Keratinocyte (primary cell): ENCODE results near the gene PIGU.
"Not testable (repeated sequence)": the region's sequence is repeated elsewhere in the genome, so short reads cannot be mapped to it uniquely, and the experiment has no call there.

ENCODE experiments used
- CTCF ChIP-seq, 3 experiments: IDR thresholded peaks in 1 of 3; conservative IDR thresholded peaks in 1 of 3; optimal IDR thresholded peaks in 1 of 3; 2 replicates in 2 of 3; 3 replicates in 1 of 3; pipeline versions ENCODE3 to v1.5.1; 2011; ENCODE audit warnings: low read length in 3 of 3, mild to moderate bottlenecking in 3 of 3, moderate library complexity in 2 of 3, control low read depth in 1 of 3, inconsistent platforms in 1 of 3; ENCODE audit not compliant: insufficient read depth in 2 of 3; ENCODE audit errors: extremely low read depth in 1 of 3
- EZH2 ChIP-seq: IDR thresholded peaks from one replicate; pipeline ENCODE4 v1.6.1; 2012; ENCODE audit warnings: inconsistent platforms, mild to moderate bottlenecking, low read length, moderate library complexity

- TF ChIP-seq CTCF (optimal IDR thresholded peaks at IDR 0.05 in 1 of 3, IDR thresholded peaks at IDR 0.05 in 1 of 3, conservative IDR thresholded peaks at IDR 0.05 in 1 of 3; ENCODE audit: extremely low read depth in 1 of 3, insufficient read depth in 2 of 3, low read length in 3 of 3); EZH2: not testable (repeated sequence)
Observed at GRCh38 chr20:34661811-34662210, 15.1 kb downstream of the PIGU start.
